K562 (cell line): Measurements from ENCODE around the gene PACSIN1. TPM values are rescaled to one million over a fixed set of nuclear protein-coding genes. Genes with fewer than 3 reads are reported as not detected.

Source experiments
- BACH1 ChIP-seq: fragments of 200-800 bp; sonication (Bioruptor generic); IDR thresholded peaks from 2 replicates; pipeline ENCODE4 v1.6.1; 2016; ENCODE audit warnings: missing genetic modification characterization, missing compliant biosample characterization
- CREB3L1 ChIP-seq: fragments of 450-650 bp; IDR thresholded peaks from 2 replicates; pipeline ENCODE4 v1.6.1; 2014; ENCODE audit warnings: low read depth, mild to moderate bottlenecking, moderate library complexity, borderline replicate concordance
- CUX1 ChIP-seq: fragments of 200-800 bp; sonication (Bioruptor generic); IDR thresholded peaks from 2 replicates; pipeline ENCODE4 v1.6.1; 2016; ENCODE audit warnings: missing genetic modification characterization, missing compliant biosample characterization
- FOXA3 ChIP-seq, 2 experiments: fragments of 450-650 bp in 1 of 2; sonication (generic) in 1 of 2; formaldehyde crosslinking; IDR thresholded peaks in 1 of 2; conservative IDR thresholded peaks in 1 of 2; 2 replicates each; pipeline versions ENCODE4 v1.4.0 to v1.8.0; 2020 to 2022; ENCODE audit warnings: mild to moderate bottlenecking in 2 of 2, missing genetic modification reagents in 1 of 2
- HDAC2 ChIP-seq: fragments of 450-650 bp; IDR thresholded peaks from 2 replicates; pipeline ENCODE4 v1.6.1; 2016; ENCODE audit warnings: mild to moderate bottlenecking
- HDAC8 ChIP-seq: fragments of 450-650 bp; IDR thresholded peaks from 2 replicates; pipeline ENCODE4 v1.6.1; 2016; ENCODE audit warnings: mild to moderate bottlenecking, missing genetic modification characterization, moderate library complexity, missing compliant biosample characterization
- HMGN3 ChIP-seq: IDR thresholded peaks from 2 replicates; pipeline ENCODE4 v1.6.1; 2011; ENCODE audit warnings: borderline replicate concordance, low read depth, mild to moderate bottlenecking, mixed read lengths, low read length; ENCODE audit not compliant: insufficient read length; ENCODE audit errors: extremely low read depth
- MAX ChIP-seq: sonication (generic); formaldehyde crosslinking; IDR thresholded peaks from 2 replicates; pipeline ENCODE4 v1.9.0; 2022; ENCODE audit warnings: mild to moderate bottlenecking, missing genetic modification reagents
- MXI1 ChIP-seq: IDR thresholded peaks from 2 replicates; pipeline ENCODE4 v1.6.1; 2011; ENCODE audit warnings: low read depth, mild to moderate bottlenecking, improper control_type of control experiment, low read length
- MYC ChIP-seq, 2 experiments: fragments of 250-450 bp in 1 of 2; sonication (Bioruptor Pico) in 1 of 2; IDR thresholded peaks; 2 replicates each; pipeline versions ENCODE4 v1.5.1 to v1.6.1; 2012 to 2021; ENCODE audit warnings: low read depth in 2 of 2, borderline replicate concordance in 1 of 2, improper control_type of control experiment in 1 of 2, low read length in 1 of 2, mild to moderate bottlenecking in 1 of 2, moderate library complexity in 1 of 2
- NFE2 ChIP-seq: IDR thresholded peaks from 2 replicates; pipeline ENCODE4 v1.6.1; 2014; ENCODE audit warnings: antibody characterized with exemption, low read depth
- NFE2L1 ChIP-seq: fragments of 450-650 bp; IDR thresholded peaks from 2 replicates; pipeline ENCODE4 v1.6.1; 2016; ENCODE audit warnings: missing genetic modification characterization, low read depth, mild to moderate bottlenecking, missing compliant biosample characterization, moderate library complexity, borderline replicate concordance
- PKNOX1 ChIP-seq: fragments of 450-650 bp; IDR thresholded peaks from 2 replicates; pipeline ENCODE4 v1.6.1; 2016
- PURB ChIP-seq: sonication (generic); formaldehyde crosslinking; IDR thresholded peaks from 2 replicates; pipeline ENCODE4 v1.9.0; 2021; ENCODE audit warnings: low read depth, mild to moderate bottlenecking, missing genetic modification reagents
- SAFB2 ChIP-seq: fragments of 200-400 bp; formaldehyde crosslinking; IDR thresholded peaks from 2 replicates; pipeline ENCODE4 v1.6.1; 2018; ENCODE audit warnings: borderline replicate concordance, low read length, low read depth, moderate library complexity; ENCODE audit not compliant: severe bottlenecking
- SMARCE1 ChIP-seq: fragments of 450-650 bp; IDR thresholded peaks from 2 replicates; pipeline ENCODE4 v1.7.1; 2016; ENCODE audit warnings: mild to moderate bottlenecking
- TAF1 ChIP-seq: IDR thresholded peaks from 2 replicates; pipeline ENCODE4 v1.6.1; 2011; ENCODE audit warnings: mild to moderate bottlenecking, low read length, moderate library complexity; ENCODE audit not compliant: insufficient read depth, control insufficient read depth, severe bottlenecking; ENCODE audit errors: extremely low read depth
- ZNF263 ChIP-seq: sonication (generic); formaldehyde crosslinking; IDR thresholded peaks from 2 replicates; pipeline ENCODE4 v1.8.0; 2022; ENCODE audit warnings: mild to moderate bottlenecking, missing genetic modification reagents, borderline replicate concordance
- ZNF696 ChIP-seq: fragments of 250-450 bp; sonication (Bioruptor Pico); conservative IDR thresholded peaks from 2 replicates; pipeline ENCODE4 v1.4.0; 2020; ENCODE audit warnings: mild to moderate bottlenecking, moderate library complexity
- polyA plus RNA-seq, 8 experiments: library from polyadenylated mRNA; depleted of rRNA in 4 of 8; stranded (reverse) in 5 of 8; unstranded in 3 of 8; fragments of >200 nt; fragmentation: Nextera tagmentation in 2 of 8; fragmentation: Illumina TruSeq in 1 of 8; extraction: Ambion mirVana in 2 of 8; extraction: Trizol in 1 of 8; gene quantifications; 2 replicates each; pipeline versions ENCODE4 v1.2.1 to v1.2.3, GENCODE V29; 2011 to 2014; ENCODE audit warnings: inconsistent platforms in 1 of 8, missing spikeins in 1 of 8
- total RNA-seq, 7 experiments: library from RNA; depleted of rRNA in 6 of 7; stranded (reverse); fragments of >200 nt in 6 of 7; fragmentation: Illumina TruSeq in 2 of 7; extraction: Trizol in 2 of 7; gene quantifications; 2 replicates each; pipeline versions ENCODE4 v1.2.1 to v1.2.3, GENCODE V29; 2011 to 2021; ENCODE audit warnings: low replicate concordance in 1 of 7

Gene PACSIN1
- total and polyA plus RNA-seq, 9 of the 15 experiments (the other 6 are each of a cell fraction or from before 2014, with no cell fraction given): 0.01 to 1.7 (median 0.45) TPM

- TF ChIP-seq PURB: no peak
- peak; percentile 81 for TF ChIP-seq NFE2L1
- TF ChIP-seq FOXA3 (CRISPR knock-in tag; conservative IDR thresholded peaks at IDR 0.05 in 1 of 2, IDR thresholded peaks at IDR 0.05 in 1 of 2): peak in 1 of 2 experiments; percentile 37; a peak in 1 of 4 replicates
- TF ChIP-seq HMGN3: no peak
- no peak for TF ChIP-seq MXI1
- no peak for TF ChIP-seq ZNF696 (CRISPR knock-in tag)
- TF ChIP-seq SMARCE1: peak; percentile 51; the same call in 1 of the 2 replicates
- peak; percentile 13; the same call in 1 of the 2 replicates for TF ChIP-seq HDAC2
- TF ChIP-seq MAX: peak; percentile 81
- 0 out of 2 replicates have a peak, but pooled peaks have one; percentile 38 for TF ChIP-seq BACH1 (tag)
- no peak for TF ChIP-seq SAFB2
- TF ChIP-seq CUX1 (CRISPR knock-in tag): 0 out of 2 replicates have a peak, but pooled peaks have one; percentile 30
- TF ChIP-seq CREB3L1: 0 out of 2 replicates have a peak, but pooled peaks have one; percentile 46
- peak; percentile 57; the same call in 1 of the 2 replicates for TF ChIP-seq ZNF263 (CRISPR knock-in tag)
- peak; percentile 88 for TF ChIP-seq NFE2
- peak; percentile 32; the same call in 1 of the 2 replicates for TF ChIP-seq PKNOX1
- 0 out of 2 replicates have a peak, but pooled peaks have one; percentile 47 for TF ChIP-seq HDAC8 (tag)
- TF ChIP-seq MYC (IDR thresholded peaks at IDR 0.05; ENCODE audit: low read depth, low read length): 0 out of 2 replicates have a peak, but pooled peaks have one; percentile 38
- TF ChIP-seq MYC (CRISPR knock-in tag; IDR thresholded peaks at IDR 0.05; ENCODE audit: borderline replicate concordance, low read depth): no peak
- TF ChIP-seq TAF1: peak; percentile 44
Measured at GRCh38 chr6:34491091-34491430, 25.2 kb downstream of the PACSIN1 start (continued).
